HG02840 (cell line): ENCODE data around the gene FNDC3B.
"Not testable (repeated sequence)": the region's sequence is repeated elsewhere in the genome, so short reads cannot be mapped to it uniquely, and the experiment has no call there.

ENCODE experiments used
- ATAC-seq: cut with Tn5 transposase; IDR thresholded peaks from one replicate; pipeline ENCODE4 v1.9.1; 2021; ENCODE audit warnings: mild to moderate bottlenecking, moderate library complexity, moderate number of reproducible peaks; ENCODE audit not compliant: unreplicated experiment, low FRiP score

FNDC3B gene

DNA sequence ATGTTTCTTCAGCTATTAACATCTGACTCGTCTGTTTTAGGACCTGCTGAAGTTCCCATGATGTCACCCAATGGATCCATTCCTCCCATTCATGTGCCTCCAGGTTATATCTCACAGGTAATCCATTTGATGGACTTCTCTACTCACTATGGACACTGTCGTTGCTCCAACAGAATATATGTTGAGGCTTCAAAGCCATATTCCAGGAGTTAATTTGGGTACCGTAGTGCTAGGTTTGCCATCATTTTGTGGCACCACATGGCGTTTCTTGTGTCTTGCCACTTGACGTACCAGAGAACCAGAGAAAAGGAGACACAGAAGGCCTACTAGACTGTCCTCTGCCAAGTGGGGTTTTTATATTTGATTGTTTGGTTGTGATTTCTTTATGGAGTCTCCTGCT is 187.5 kb downstream of the FNDC3B start:
- ATAC-seq, result no peak

DNA sequence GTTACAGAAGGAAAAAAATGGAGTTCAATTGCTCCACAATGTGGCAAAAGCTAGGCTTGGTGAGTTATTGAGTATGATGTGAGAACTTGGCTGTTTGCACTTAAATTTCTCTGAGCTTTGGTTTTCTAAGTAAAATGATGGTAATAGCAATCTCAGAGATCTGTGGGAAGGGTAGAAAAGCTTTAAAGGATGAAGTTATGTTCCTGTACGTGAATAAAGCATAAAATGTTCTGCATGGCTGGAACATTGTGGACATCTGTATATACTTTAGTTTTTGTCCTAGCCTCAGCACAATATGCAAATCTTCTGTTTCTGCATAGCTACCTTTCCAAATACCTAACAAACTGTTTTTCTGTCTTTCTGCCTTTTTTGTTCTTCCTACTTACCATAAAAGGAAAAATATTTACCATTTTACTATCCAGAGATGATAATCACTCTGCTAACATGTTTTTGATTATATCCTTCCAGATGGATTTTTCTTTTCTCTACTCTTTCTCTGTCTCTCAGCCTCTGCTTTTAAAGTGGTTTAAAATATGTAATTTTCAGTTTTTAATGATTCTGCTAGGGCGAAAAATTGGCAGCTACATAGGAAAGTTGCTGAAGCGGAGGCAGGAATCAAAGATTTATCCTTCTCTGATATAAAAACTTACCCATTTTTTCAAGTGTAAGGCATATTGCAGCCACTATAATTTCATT is 188.1 kb downstream of the FNDC3B start:
- ATAC-seq, result no peak

DNA sequence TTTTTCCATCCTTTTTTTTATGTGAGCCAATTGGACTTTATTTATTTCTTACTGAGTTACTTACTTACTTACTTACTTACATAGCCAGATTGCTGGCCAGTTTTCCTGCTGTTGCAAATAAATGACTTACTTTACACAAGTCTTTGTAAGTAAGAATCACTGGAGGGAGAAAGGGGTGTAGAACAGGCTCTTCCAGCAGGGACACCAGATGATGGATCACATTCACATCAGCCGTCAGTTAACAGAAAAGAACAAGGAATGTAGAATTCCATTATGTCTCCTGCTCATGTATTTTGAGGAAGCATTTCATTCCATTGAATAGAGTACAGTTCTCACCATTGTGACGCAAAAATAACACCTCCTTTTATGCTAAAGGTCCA is 188.6 kb downstream of the FNDC3B start:
- ATAC-seq, result no peak

DNA sequence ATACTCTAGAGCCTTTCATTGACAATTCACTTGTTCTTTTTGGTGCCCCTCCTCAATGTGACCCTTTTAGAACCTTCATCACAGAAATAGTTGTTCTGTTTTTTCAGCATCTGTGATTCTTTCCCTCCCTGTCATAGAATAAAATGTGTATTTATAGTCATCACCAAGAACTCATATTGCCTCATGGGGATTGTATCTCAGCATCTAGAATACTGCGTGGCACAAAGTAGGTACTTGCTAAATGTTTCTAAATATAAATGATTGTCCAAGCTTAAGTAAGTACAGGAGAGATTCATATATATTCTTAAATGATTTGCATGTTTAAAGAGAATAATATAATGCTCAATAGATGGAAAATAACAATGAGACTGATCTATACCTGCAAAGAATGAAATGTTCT is 190.1 kb downstream of the FNDC3B start:
- no peak for ATAC-seq

DNA sequence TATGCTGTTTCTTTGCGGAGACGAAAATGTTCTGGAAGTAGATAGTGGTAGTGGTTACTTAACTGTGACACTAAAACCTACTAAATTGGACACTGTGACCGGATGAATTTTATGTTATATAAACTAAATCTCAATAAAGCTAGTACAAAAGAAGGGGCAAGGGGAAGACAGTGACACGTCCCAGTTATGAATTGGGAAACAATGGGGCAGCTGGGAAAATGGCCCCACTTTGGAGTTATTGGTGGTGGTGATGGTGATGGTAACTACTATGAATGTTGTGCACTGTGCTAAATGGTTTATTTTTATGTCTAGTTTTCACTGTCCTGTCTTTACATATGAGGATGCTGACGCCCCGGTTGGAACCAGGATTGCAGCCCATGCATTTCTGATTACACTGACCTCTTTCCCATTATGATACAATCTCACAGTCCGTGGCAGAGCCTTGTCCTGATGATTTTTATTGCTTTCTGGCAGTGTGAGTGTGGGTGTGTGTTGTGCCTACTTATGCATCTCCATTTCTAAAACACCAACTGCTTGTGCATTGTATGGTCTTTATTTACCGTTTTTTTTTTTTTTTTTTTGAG is 192.0 kb downstream of the FNDC3B start:
- ATAC-seq, result no peak

DNA sequence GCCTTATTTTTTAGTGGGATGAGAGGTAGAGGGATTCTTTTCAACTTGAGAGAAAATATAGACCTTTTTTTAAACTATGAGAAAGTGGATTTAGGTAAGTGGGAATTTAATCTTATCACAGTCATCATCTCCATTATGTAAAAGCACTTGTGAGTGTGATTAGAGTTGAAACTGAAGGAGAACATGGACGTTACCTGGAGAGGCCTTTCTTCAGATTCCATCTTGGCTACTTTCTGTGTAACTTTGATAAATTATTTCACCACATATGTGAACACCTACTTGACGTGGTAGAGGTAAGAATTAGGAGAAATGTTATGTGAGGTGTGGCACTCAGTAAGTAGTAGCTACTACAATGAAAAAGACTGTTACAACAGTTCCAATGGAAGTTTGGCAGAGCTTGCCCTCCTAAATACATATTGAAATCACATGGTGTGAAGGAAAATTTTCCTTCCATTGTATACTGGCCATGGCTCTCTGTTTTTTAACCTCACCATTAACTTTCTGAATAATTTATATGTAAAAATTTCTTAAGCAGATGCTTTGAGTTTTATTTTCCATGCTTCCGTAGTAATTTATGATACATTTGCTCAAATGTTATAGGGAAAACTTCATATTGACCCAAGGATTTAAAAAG is 193.3 kb downstream of the FNDC3B start:
- no peak for ATAC-seq

DNA sequence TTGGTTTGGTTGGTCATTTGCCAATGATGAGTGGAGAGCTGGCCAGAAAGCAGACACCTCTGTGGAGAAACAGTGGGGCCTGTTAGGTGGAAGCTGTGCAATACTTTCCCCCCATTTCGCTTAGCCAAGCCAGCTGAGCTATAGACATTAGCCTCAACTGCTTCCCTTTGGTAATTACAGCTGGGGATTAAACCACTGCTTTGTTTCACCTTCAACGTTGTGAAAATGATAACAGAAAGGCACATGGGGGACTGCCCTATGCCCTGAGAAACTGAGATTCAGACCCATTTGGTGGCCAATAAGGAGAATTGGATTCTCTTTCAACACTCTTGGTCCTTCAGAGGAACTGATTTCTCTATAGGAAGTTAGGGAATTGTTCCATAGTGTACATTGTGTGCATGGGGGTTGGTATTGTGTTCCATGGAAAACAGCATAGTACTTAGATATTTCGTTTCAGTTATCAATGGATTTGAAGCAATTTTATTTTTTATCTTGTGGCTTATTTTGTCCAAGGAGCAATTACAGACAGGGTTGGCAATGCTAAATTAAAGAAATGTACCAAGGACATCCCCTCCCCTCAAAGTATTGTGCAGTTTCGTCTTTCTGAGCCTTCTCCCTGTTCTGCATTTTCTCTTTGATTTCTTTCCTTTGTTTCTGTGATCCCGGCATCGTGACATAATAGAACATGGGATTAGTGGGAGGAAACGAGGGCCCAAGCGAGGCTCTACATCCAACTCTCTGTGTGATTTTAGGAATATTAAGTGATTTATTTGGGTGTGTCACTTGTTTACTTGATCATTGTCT is 194.3 kb downstream of the FNDC3B start:
- ATAC-seq, result no peak

DNA sequence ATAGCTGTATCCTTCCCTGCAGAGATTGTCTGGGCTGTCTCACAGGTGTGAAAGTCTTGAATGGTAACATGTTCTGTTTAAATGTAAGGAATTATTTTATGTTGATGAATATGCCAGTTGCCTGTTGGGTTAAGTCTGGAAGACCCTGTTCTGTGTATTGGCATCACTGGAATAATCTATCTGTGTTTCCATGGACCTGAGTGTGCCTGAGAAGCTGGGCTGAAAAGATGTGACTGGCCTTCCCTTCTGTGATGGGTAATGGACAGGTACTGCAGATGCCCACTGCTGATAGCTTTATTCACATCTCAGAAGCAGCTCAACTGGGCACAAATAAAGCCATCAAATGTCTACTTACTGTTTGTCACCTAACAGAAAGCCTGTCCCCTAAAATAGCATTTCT is 196.3 kb downstream of the FNDC3B start:
- no peak for ATAC-seq

DNA sequence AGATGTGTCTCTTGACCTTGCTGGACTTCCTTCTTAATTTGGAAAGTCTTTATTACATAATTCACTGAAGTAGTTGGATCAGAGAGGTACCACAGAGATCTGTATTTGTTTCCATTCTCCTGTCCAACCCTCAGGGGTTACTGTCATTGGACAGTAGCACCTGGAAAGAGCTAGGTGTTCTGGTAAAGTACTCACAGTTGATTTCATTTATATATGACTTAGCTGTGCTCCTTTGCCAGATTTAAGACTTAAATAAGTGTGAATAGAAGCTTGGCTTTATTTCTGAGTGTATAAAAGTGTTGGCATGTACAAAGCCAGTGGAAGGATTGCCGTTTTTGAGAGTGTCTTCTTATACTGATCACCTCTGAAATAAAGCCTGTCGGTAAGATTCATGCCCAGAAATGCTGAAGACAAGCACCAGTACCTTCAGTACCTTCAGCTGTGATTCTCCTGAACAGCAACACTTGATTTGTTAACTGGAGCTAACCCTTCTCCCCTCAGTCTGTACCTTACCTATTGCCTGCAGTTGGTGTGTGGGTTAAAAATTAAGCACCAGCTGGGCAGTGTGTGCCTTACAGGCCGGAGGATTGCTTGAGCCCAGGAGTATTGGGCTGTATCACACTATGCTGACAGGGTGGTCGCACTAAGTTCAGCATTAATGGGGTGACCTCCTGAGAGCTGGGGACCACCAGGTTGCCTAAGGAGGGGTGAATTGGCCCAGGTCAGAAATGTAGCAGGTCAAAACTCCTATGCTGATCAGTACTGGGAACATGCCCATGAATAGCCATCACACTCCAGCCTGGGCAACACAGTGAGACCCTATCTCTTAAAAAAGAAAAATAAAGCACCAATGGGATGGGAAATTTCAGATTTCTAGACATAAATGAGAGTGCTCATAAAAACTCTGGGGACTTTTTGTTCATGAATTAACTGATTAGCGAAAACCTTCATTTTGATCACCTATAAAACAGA is 197.7 kb downstream of the FNDC3B start:
- ATAC-seq, result no peak

DNA sequence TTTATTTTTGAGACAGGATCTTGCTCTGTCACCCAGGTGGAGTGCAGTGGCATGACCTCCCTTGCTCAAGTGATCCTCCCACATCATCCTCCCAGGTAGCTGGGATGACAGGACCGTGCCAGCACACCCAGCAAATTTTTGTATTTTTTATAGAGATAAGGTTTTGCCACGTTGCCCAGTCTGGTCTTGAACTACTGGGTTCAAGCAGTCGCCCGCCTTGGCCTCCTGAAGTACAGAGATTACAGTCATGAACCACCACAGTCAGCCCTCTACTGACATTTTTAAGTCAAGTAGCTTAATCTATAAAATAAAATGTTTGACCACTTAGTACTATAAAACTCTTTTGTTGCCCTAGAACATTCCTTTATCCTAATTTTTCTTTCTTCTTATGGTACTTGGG is 198.8 kb downstream of the FNDC3B start:
- no peak for ATAC-seq

DNA sequence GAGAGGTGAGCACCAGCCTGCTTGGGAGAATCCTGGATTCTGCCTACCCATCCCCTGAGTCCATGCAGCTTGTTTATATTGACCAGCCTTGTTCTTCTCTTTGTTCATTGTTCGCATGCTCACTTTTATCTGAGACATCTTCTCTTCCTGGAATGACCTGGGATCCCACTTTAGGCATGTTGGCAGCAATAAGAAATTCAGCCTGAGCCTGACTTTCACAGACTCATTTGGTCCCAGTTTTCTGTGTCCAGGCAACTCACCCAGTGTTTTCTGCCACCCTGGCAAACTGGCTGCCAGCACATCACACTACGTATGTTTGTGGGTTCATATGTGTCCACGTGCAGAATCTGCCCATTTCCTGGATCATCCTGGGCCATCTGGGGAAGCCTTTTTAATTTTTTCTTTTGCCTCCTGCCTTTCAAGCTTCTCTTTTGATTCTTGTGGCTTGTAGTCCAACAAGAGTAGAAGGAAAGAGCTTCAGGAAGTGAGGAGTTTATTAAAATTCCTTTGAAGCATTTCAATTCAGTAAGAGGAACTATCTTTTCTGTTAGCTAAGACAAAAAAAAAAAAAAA is 199.9 kb downstream of the FNDC3B start:
- no peak for ATAC-seq

DNA sequence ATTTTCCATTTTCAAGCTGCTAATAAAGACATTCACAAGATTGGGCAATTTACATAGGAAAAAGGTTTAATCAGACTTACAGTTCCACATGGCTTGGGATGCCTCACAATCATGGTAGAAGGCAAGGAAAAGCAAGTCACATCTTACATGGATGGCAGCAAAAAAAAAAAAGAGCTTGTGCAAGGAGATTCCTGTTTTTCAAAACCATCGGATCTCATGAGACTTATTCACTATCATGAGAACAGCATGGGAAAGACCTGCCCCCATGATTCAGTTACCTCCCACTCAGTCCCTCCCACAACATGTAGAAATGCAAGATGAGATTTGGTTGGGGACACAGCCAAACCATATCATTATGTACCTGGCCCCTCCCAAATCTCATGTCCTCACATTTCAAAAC is 202.0 kb downstream of the FNDC3B start:
- ATAC-seq, result no peak

DNA sequence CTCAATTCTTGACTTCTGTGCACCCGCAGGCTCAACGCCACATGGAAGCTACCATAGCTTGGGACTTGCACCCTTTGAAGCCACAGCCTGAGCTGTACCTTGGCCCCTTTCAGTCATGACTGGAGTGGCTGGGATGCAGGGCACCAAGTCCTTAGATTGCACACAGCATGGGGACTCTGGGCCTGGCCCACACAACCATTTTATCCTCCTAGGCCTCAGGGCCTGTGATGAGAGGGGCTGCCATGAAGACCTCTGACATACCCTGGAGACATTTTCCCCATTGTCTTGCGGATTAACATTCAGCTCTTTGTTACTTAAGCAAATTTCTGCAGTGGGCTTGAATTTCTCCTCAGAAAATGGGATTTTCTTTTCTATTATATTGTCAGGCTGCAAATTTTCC is 203.1 kb downstream of the FNDC3B start:
- ATAC-seq, result not testable (repeated sequence)

DNA sequence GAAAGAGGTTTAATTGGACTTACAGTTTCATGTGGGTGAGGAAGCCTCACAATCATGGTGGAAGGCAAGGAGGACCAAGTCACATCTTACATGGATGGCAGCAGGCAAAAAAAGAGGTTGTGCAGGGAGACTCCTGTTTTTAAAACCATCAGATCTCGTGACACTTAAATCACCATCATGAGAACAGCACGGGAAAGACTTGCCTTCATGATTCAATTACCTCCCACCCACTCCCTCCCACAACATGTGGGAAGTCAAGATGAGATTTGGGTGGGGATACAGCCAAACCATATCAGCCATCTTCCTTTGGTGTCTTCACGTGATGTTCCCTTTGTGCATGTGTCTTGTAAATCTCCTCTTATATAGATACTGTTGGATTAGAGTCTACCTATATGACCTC is 204.0 kb downstream of the FNDC3B start:
- ATAC-seq, result not testable (repeated sequence)

DNA sequence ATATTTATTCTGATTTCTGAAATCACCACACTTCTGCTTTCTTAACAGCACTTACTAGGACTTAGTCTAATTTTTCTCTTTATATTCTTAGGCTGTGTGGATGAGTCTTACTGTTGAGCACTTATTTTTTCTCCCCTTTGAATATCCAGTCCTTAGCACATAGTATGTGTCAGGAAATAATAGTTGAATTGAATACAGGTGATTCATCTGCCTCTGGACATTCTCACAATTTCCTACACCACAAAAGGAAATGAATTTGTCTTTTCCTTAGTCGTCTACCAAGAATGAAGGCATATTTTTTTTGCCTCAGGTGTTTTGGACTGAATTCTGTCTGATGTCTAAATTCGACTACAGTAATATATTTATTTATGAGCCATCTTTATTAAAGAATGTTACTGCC is 204.6 kb downstream of the FNDC3B start:
- no peak for ATAC-seq

DNA sequence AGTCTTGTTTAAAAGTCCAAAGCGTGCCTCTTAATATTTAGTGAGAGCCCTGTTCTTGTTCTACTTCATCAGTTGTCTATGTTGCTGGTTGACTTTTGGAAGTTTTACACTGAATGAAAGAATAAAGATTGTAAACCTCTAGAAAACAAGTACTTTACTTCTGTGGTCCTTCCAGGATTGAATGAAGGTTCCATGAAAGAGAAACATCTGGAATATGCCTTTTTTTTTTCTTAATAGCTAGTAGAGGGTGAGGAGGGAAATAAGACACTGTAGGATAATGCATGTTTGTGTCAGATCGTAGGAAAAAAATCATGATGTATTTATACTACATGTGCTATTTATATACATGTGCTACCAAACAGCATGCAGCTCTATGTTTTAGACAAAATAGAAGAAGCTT is 205.9 kb downstream of the FNDC3B start:
- no peak for ATAC-seq

DNA sequence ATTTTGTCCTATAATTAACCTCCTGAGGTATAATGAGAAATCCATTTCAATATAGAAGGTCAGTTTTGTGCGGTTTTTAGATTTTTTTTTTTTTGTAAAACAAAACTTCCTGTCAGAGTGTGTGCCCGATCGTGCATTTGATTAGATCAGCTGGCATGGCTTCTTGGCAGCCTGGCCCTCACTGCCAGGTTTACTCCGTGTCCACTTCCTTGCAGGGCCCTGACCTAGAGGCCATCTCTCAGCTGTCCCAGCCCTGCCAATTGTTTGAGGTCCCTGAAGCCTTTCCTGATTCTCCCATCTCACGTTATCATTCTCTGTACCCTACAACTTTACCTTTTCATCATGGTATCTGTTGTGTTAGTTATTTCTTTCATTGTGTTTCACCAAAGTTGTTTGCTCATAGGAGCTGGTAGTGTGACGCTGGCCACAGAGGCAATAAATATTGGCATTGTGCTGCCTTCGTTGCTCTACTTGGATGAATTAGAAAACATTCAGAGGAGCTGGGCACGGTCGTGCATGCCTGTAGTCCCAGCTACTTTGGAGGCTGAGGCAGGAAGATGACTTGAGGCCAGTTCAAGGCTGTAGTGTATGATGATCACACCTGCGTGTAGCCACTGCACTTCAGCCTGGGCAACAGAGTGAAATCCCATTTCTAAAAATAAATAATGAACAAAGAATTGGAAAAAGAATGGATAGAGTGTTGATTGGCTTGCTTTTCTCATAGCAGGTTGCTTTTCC is 206.9 kb downstream of the FNDC3B start:
- no peak for ATAC-seq

DNA sequence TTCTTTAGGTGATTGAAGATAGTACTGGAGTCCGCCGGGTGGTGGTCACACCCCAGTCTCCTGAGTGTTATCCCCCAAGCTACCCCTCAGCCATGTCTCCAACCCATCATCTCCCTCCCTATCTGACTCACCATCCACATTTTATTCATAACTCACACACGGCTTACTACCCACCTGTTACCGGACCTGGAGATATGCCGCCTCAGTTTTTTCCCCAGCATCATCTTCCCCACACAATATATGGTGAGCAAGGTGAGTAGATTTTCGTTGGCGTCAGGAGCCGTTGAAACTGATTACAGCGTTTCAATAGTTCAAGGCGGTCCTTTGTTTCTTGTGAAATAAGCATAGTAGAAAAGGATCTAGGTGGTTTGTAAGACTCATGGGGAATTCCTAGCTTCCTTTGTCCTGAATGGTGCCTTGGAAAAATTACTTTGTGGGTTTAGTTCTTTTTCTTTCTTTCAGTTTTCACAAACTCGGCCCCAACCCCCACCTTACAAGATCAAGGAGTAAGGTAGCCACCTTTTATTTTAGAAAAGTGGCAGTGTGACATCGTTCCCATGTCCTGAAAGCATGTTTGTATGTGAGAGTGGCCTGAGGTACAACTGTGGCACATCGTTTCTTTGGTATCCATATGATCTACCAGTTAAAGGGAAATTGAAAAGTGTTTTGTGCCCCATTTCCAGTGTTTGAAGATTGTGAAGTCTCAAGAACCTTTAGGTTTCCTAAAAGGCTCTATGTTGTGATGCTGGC is 208.3 kb downstream of the FNDC3B start:
- no peak for ATAC-seq
